GM12865 (cell line): ENCODE measurements around the gene HSD17B14.

Experiments
- DNase-seq: peaks from one replicate; pipeline ENCODE4 v3.0.0; 2010; ENCODE audit warnings: low read depth
- H3K4me3 ChIP-seq: 2 replicates; pipeline ENCODE4 v1.5.1; 2011; ENCODE audit warnings: mild to moderate bottlenecking, low read depth, low read length, control low read depth
- CTCF ChIP-seq: IDR thresholded peaks from 2 replicates; pipeline ENCODE4 v1.5.1; 2011; ENCODE audit warnings: low read length, control low read depth, low read depth, inconsistent platforms; ENCODE audit not compliant: insufficient read depth; ENCODE audit errors: missing control alignments

The HSD17B14 gene

GRCh38 chr19:48805452-48805851, 30.8 kb downstream of the HSD17B14 start:
- no peak for DNase-seq
- no peak for TF ChIP-seq CTCF
- H3K4me3 ChIP-seq, result no peak overlapping the region

- no peak for TF ChIP-seq CTCF
- no peak for DNase-seq
- H3K4me3 ChIP-seq, result no peak overlapping the region
Observed at GRCh38 chr19:48804496-48804895, 31.8 kb downstream of the HSD17B14 start.

- no peak for TF ChIP-seq CTCF
- no peak for DNase-seq
Observed at GRCh38 chr19:48802623-48803022, 33.7 kb downstream of the HSD17B14 start.

GRCh38 chr19:48799358-48800300, 36.7 kb downstream of the HSD17B14 start:
- no peak for TF ChIP-seq CTCF
- no peak for DNase-seq
- no peak overlapping the region for H3K4me3 ChIP-seq

More at GRCh38 chr19:48802623-48803022, 33.7 kb downstream of the HSD17B14 start:
- H3K4me3 ChIP-seq, result no peak overlapping the region

GRCh38 chr19:48798937-48799336, 37.4 kb downstream of the HSD17B14 start:
- peak; percentile 86 for DNase-seq
- no peak overlapping the region for H3K4me3 ChIP-seq
- no peak for TF ChIP-seq CTCF

- no peak overlapping the region for H3K4me3 ChIP-seq
- no peak for DNase-seq
- no peak for TF ChIP-seq CTCF
Observed at GRCh38 chr19:48797103-48797502, 39.2 kb downstream of the HSD17B14 start.
